ENCODE measurements around the gene CAMKK1. TPM values are rescaled to one million over a fixed set of nuclear protein-coding genes. Genes with fewer than 3 reads are reported as not detected.

Gene CAMKK1
- total and polyA plus RNA-seq, 2 donors from 2014 or later: 2.6 to 6.0 TPM

DNA sequence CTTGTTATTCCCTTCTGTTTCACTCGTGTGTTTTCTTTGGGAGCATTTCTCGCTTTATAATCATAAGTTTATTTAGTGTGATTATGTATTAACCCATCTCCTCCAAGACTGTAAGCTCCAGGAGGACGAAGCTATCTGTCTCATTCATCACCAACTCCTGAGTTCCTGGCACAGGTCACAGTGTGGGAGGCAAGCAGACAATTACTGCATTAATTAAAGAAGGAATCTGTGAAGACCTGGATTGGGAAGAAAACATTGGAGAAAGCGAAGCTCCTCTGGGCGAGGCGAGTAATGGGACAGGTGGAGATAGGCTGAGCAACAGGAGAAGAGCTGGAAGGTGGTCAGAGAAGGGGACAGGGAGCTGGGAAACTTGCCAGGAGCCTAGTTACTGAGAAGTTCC lies 7.8 kb upstream of the CAMKK1 start:
- Histone ChIP-seq H3K27ac (ENCODE audit: low read depth in 2 of 2, low read length in 2 of 2) (no peak overlapping the region), H3K27me3 (ENCODE audit: control insufficient read depth, insufficient read depth, low read length) (no peaks in the 10 kb centered on the region), H3K9me3 (ENCODE audit: control insufficient read depth in 2 of 3, insufficient read depth in 1 of 3, low read length in 3 of 3) (no peaks in the 10 kb centered on the region), H3K4me1 (ENCODE audit: control insufficient read depth in 2 of 3, insufficient read depth in 2 of 3, low read depth in 1 of 3, low read length in 3 of 3) (peaks cover 0 to 2% (median 0%) of the 10 kb centered on the region in 3 donors), H3K4me3 (ENCODE audit: low read length in 3 of 3) (no peak overlapping the region), H3K36me3 (ENCODE audit: control insufficient read depth in 2 of 3, insufficient read depth in 3 of 3, low read length in 3 of 3) (no peaks in the 10 kb centered on the region), H3K9ac (ENCODE audit: low read length in 3 of 3) (no peak overlapping the region)
- TF ChIP-seq, protein P1, sequence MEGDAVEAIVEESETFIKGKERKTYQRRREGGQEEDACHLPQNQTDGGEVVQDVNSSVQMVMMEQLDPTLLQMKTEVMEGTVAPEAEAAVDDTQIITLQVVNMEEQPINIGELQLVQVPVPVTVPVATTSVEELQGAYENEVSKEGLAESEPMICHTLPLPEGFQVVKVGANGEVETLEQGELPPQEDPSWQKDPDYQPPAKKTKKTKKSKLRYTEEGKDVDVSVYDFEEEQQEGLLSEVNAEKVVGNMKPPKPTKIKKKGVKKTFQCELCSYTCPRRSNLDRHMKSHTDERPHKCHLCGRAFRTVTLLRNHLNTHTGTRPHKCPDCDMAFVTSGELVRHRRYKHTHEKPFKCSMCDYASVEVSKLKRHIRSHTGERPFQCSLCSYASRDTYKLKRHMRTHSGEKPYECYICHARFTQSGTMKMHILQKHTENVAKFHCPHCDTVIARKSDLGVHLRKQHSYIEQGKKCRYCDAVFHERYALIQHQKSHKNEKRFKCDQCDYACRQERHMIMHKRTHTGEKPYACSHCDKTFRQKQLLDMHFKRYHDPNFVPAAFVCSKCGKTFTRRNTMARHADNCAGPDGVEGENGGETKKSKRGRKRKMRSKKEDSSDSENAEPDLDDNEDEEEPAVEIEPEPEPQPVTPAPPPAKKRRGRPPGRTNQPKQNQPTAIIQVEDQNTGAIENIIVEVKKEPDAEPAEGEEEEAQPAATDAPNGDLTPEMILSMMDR (IDR thresholded peaks at IDR 0.05; ENCODE audit: borderline replicate concordance, extremely low read depth, insufficient read depth): no peak
- FAIRE-seq (no peak), DNase-seq (no peak)
- intact Hi-C loops (cut with DNase I): no loop called here

DNA sequence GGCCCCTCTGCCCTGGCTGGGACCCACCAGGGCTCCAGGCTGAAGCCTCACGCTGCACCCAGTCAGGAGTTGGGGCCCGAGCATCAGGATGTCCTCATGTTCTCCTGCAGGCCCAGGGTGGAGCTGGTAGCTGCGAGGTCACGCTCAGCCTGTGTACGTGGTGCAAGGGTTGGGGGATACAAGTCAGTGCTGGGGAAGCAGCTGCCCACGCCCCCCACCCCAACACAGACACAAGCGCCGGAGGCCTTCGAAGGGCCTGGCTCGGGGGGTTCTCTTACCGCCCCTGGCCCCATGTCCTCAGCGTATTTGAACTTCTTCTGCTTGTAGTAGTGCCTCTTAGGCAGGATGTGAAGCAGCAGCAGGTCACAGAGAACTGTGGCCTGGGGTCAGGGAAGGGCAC lies 4.9 kb upstream of the CAMKK1 start:
- no peak overlapping the region for H3K9ac ChIP-seq (ENCODE audit: low read length in 3 of 3)
- intact Hi-C loops (cut with DNase I): no loop called here
- H3K9me3 ChIP-seq (ENCODE audit: control insufficient read depth in 2 of 3, insufficient read depth in 1 of 3, low read length in 3 of 3): no peaks in the 10 kb centered on the region
- no peak overlapping the region for H3K4me3 ChIP-seq (ENCODE audit: low read length in 3 of 3)
- FAIRE-seq: no peak
- H3K27ac ChIP-seq (ENCODE audit: low read depth in 2 of 2, low read length in 2 of 2): no peak overlapping the region
- no peaks in the 10 kb centered on the region for H3K27me3 ChIP-seq (ENCODE audit: control insufficient read depth, insufficient read depth, low read length)
- H3K36me3 ChIP-seq (ENCODE audit: control insufficient read depth in 2 of 3, insufficient read depth in 3 of 3, low read length in 3 of 3): no peaks in the 10 kb centered on the region
- TF ChIP-seq, protein P1 (IDR thresholded peaks at IDR 0.05; ENCODE audit: borderline replicate concordance, extremely low read depth, insufficient read depth): no peak
- H3K4me1 ChIP-seq (ENCODE audit: control insufficient read depth in 2 of 3, insufficient read depth in 2 of 3, low read depth in 1 of 3, low read length in 3 of 3): peaks cover 0 to 13% (median 11%) of the 10 kb centered on the region in 3 donors
- no peak for DNase-seq

DNA sequence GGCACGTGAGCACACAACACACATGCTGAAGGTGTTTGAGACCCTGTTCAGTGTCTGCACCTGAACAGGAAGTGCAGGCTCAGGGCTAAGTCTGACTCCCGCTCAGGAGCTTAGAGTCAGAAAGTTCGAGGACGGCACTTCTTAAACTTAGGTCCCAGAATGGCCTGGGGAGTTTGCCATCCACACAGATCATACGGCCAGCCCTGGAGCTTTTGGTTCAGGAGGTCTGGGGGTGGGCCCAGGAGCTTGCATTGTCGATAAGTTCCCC lies 4.0 kb upstream of the CAMKK1 start:
- intact Hi-C loops (cut with DNase I): no loop called here
- peaks cover 0 to 14% (median 13%) of the 10 kb centered on the region in 3 donors for H3K4me1 ChIP-seq (ENCODE audit: control insufficient read depth in 2 of 3, insufficient read depth in 2 of 3, low read depth in 1 of 3, low read length in 3 of 3)
- TF ChIP-seq, protein P1 (IDR thresholded peaks at IDR 0.05; ENCODE audit: borderline replicate concordance, extremely low read depth, insufficient read depth): no peak

More for the DNA sequence above, 4.0 kb upstream of the CAMKK1 start:
- Histone ChIP-seq H3K9ac (ENCODE audit: low read length in 3 of 3) (no peak overlapping the region), H3K4me3 (ENCODE audit: low read length in 3 of 3) (no peak overlapping the region), H3K9me3 (ENCODE audit: control insufficient read depth in 2 of 3, insufficient read depth in 1 of 3, low read length in 3 of 3) (no peaks in the 10 kb centered on the region), H3K27me3 (ENCODE audit: control insufficient read depth, insufficient read depth, low read length) (no peaks in the 10 kb centered on the region), H3K36me3 (ENCODE audit: control insufficient read depth in 2 of 3, insufficient read depth in 3 of 3, low read length in 3 of 3) (no peaks in the 10 kb centered on the region), H3K27ac (ENCODE audit: low read depth in 2 of 2, low read length in 2 of 2) (no peak overlapping the region)
- no peak for DNase-seq
- no peak for FAIRE-seq
